NOMO-1 treated with dmso at 0.1 percent for 144 hours (cell line): ENCODE results near the gene A1CF.
"Not testable (repeated sequence)": the region's sequence is repeated elsewhere in the genome, so short reads cannot be mapped to it uniquely, and the experiment has no call there.

Source experiments
- DNase-seq: peaks from one replicate; lab custom pipeline; 2025; ENCODE audit not compliant: unreplicated experiment; lab: John Stamatoyannopoulos, UW

Gene A1CF, protein sequence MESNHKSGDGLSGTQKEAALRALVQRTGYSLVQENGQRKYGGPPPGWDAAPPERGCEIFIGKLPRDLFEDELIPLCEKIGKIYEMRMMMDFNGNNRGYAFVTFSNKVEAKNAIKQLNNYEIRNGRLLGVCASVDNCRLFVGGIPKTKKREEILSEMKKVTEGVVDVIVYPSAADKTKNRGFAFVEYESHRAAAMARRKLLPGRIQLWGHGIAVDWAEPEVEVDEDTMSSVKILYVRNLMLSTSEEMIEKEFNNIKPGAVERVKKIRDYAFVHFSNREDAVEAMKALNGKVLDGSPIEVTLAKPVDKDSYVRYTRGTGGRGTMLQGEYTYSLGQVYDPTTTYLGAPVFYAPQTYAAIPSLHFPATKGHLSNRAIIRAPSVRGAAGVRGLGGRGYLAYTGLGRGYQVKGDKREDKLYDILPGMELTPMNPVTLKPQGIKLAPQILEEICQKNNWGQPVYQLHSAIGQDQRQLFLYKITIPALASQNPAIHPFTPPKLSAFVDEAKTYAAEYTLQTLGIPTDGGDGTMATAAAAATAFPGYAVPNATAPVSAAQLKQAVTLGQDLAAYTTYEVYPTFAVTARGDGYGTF

DNA sequence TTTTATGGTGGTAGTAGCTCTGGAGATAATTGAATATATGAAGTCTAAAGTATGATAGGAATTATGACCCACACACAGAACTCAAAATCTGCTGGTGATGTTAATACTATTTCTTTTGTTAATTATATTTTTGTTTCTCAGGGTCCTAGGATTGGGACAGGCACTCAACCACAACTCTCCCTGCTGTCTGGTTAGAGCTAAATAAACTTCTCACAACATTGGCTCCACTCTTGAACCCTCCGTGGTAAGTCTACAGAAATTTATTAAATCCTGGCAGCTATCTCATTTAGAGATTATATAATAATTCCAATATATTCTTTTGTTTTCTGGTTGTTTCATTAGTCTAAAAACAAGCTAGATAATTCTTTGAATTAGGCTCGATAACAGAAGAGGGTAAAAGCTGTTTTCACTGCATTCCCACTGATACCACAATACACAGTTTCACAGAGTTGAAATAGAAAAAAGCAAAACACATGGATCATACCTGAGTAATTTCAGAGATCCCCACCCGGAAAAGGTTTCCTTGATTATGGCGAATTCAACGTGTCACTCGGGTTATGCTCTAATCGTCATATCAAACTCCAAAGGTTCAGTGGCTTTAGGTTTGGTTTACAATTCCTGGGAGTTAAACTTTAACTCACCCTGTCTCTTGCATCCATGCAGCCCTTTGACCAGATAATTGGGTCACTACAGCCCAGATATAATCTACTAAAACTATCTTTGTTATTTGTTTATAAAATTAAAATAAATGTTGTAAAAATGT, at the start of gene A1CF:
Gene A1CF (minus strand): TSS at position 531 of the 763 bp plus-strand sequence. CDS start 25,687 bp downstream, outside the sequence.
- DNase-seq = no peak

DNA sequence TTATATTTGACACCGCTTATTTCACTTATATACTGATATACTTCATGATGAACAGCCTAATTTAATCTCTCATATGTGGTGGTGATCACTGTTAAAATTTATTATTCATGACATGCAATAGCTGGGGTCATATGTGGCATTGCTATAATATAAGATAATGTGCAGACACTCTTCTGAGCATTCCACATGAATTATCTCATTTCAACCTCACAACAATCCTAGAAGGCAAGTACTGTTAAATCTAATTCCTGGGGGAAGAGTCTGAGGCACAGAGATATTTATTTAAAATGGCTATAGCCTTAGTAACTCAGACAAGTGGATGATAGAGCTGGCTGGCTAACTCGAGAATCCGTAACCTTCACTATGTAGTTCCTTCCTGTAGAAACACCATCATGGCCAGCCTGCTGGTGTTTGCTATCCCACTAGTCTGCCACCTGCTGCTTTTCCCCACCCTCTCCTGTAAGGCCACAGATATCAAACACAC, 46.6 kb upstream of the A1CF start:
- DNase-seq = no peak

DNA sequence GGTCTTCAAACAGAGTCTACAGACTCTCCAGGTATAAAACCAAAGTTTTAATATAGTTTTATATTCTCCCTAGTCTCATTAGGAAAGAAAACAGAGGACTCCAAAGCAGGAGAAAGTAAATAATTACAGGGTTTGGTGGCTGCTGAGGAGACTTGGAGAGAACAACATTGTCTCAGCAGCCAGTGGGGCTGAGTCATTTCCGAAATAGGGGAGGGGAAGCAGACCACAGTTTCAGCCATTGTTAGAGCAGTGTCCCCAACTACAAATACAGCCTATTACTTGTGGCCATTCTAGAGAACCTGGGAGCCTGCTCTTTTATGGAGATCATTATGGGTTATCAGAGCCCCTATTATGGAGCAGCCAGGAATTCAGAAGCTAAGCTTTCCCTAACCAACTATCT, 44.2 kb upstream of the A1CF start:
- no peak for DNase-seq

DNA sequence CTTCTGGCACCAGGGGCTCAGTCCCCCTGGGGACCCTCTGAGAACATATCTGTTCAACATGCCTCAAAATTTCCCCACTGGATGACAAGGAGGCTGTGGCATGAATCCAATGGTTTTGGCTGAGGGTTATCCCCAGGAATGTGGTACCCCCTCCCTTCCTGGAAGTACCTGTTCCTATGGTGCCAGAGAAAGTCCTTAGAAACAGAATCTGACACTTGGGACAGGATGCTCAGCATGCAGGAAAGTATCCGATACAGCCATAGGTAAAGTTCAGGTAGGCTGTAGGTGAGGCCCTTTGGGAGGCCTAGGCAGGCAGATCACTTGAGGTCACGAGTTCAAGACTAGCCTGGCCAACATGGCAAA, 42.7 kb upstream of the A1CF start:
- no peak for DNase-seq

DNA sequence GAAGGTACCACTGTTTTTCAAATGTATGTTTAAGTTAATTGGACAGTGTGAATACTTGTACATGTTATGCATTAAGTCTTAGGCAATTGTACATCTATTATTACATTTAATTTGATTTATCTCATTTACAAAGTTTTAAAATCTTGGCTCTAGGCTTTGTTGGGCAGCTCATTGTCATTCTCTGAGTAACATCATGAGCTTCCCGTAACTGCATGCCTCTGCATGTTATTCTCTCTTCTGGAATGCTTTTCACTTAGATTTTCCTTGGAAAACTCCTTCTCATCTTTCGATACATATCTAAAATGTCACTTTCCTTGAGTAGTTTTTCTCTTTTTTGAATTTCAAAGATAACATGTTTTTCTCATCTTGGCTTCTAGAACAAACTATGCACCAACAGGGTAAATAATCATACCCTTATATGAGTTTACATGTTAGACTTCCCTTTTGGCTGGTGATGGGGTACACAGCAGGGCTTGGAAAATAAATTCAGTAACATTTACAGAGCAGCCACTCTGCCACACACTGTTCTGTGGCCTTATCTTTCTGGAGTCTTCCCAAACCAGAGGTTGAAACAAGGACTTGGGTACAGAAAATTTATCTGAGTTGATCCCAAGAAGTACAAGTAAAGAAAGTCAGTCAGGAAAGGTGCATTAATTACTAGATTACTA, 42.2 kb upstream of the A1CF start:
- DNase-seq = no peak

DNA sequence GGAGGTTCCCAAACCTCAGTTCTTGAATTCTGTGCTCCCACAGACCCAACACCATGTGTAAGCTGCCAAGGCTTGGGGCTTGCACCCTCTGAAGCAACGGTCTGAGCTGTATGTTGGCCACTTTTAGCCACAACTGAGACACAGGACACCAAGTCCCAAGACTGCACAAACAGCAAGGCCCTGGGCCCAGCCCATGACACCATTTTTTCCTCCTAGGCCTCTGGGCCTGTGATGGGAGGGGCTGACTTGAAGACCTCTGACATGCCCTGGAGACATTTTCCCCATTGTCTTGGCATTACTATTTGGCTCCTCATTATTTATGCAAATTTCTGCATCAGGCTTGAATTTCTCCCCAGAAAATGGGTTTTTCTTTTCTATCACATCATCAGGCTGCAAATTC, 38.0 kb upstream of the A1CF start:
- not testable (repeated sequence) for DNase-seq

DNA sequence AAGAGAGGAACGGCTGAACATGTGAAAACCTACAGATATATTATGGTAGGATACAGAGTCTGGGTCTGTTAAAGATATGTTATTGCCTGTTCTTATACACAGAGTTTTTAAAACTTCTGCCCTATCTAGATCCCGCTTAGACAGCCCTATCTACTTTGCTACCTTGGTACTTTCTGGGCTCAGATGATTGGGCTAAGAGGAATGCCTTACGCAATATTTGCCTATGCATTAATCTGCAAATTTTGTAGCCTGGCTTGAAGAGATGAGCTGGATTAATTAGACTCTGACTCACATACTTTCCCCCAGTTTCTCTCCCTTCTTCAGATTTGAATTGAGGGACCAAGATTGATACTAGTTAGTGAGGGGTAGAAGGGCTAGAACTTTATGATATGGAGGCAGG, 33.6 kb upstream of the A1CF start:
- DNase-seq = no peak

DNA sequence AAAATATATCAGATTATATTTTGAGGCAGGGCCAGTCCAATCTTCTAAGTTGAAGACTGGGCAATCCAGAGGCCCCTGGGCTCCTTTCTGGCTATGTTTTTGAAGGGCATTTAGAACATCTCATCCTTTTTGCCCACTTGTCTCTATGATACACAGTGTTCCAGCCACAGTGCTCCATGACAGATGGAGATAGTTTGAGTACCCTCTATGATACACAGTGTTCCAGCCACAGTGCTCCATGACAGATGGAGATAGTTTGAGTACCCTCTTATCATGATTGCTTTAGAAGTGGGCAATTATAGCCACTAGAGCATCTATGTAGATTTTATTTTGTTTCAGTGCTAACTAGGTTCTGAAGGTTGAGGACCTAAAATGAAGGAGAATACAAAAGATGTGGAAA, 33.1 kb upstream of the A1CF start:
- no peak for DNase-seq

DNA sequence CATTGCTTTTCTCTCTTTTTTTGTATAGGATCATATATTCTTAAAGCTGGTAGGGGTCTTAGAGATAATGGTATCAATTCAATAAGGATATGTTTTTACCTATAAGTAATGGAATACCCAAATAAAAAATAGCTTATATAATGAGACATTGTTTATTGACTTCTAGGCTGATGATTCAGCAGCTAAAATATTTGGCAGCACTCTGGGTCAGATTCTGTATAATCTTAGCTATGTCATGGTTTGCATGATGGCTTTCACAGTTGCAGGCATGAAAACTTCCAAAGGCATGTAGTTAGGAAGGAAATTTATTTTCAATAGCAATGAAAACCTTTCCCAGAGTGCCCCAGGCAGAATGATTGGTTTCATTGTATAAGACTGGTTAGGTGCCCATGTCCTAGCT, 32.1 kb upstream of the A1CF start:
- no peak for DNase-seq

DNA sequence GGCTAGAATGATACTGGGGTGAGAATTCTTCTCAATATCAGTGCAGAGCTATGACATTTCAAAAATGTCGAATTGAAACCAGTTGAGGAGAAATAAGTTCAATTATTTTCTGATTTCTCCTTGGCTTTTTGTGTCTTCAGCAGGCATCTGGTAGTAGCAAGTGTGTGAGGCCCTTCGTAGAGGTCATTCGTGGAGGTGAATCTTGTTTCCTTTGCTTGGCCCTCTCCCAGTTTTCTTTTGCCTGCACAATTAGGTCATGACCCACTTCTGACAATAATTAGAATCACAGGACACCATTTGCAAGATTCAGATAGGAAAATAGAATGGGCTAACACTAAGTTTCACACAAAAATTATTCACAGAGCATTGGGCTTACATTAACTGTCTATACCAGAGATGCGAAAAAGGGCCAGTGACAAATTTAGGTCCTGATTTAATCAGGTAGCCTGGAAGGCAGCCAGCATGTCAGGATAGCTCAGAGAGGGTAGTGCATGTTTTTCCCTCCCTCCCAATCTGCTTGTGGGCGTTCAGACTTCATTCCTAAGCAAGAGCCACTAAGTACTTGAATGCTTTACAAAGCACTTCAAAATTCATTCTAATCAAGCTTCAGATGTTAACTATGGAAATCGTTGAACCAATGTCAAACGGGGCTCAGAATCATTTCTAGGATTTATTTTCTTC, 24.0 kb upstream of the A1CF start:
- DNase-seq = no peak

DNA sequence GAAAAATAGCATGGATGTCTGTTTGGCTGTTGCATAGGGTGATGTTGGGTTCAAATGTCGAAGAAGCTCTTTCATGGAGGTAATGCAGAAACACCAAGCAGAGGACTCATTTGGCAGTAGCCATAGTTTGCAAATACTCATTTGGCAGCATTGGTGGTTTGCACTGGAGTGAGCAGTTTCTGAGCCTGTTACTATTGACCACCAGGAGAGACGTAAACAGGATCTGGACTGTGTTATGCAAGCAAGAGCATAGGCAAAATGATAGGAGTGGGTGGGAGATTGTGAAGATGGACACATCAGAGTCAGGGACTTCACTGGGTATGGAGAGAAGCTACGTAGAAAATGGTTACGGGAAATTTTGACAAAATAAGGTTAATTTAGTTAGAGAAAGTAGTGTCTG, 22.9 kb upstream of the A1CF start:
- DNase-seq = no peak

DNA sequence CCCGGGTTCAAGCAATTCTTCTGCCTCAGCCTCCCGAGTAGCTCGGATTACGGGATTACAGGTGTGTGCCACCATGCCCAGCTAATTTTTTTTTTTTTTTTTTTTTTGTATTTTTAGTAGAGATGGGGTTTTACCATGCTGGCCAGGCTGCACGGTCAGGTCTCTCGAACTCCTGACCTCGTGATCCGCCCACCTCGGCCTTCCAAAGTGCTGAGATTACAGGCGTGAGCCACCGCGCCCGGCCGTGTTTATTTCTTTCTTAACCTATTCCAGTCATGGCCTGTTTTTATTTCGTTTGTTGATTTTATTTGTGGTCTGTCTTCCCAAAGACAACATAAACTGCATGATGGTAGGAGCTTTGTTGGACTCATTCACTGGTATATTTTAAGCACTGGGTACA, 20.4 kb upstream of the A1CF start:
- not testable (repeated sequence) for DNase-seq

DNA sequence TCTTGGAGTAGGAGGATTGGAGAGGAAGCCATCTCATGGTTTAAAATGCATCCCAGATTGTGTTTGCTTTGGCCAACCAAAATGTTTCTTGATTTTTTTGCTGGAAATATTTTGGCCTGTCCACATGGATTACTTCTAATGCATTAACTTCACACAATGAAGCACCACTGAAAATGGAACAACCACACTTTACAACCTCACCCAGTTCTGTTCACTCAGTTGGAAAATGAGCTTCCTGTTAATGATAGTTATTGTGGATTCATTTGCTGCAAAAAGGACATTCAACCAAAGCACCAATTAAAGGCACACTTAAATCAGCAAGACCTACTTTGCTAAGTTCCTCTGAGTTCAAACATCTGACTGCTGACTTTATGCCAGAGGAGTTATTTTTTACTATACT, 11.3 kb upstream of the A1CF start:
- no peak for DNase-seq

DNA sequence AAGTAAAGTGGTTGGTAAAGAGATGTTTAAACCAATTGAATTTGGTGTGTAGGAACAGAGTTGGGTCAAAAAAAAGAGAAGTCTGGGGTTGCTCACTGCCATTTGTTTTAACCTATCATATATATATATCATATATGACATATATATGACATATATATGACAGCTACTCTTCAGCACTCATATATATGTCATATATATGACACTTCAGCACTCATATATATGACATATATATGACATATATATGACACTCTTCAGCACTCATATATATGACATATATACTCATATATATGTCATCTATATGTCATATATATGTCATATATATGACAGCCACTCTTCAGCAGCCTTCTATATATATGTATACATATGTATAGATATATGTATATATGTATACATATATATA, 8.9 kb upstream of the A1CF start:
- DNase-seq = no peak

DNA sequence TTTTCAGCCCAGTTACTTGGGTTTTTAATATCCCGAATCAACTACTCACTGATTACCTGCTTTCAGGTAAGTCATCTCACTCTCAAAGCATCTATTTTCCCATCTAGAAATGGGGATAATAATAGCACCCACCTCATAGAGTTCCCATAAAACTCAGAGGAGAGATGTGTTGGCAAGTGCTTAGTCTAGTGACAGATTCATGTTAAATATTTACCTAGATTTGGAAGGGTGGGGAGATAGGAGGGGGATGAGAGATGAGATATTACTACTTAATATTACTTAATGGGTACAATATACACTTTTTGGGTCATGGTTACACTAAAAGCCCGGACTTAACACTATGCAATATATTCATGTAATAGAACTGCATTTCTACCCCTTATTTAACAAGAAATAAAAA, 7.0 kb upstream of the A1CF start:
- no peak for DNase-seq

DNA sequence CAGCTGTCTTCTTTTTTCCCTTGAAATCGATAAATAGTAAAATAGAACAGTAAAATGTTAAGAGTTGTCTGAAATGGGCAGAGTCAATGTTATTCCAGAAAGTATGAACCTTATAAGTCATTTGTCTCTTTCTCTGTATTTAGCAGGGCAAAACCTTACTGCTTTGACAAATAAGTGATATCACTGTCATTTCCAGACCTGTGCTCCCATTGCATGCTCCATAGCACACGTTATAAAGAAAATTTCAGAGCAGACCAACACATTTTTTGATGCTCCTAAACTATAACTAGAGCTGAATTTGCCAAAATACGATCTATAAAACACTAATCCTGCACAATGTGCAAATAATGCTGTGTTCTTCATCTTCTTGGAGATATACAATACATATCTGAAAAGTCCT, 1.1 kb downstream of the A1CF start:
- no peak for DNase-seq

DNA sequence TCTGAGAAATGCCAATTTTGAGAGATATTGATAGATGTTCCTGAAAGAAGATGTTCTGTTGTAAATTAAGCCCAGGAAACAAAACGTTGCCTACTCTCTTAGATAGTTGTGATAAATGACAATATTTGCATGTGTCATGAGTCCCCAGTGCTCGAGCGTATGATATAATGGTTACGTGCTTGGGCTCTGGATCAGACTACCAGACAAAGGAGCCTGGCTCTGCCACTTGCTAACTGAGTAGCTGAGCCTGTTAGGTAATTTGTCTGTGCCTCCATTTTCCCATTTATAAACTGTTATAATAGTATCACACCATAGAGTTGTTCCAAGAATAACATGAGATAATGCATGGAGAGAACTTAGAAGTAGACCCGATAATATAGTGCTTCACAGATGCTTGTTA, 1.8 kb downstream of the A1CF start:
- DNase-seq = no peak

DNA sequence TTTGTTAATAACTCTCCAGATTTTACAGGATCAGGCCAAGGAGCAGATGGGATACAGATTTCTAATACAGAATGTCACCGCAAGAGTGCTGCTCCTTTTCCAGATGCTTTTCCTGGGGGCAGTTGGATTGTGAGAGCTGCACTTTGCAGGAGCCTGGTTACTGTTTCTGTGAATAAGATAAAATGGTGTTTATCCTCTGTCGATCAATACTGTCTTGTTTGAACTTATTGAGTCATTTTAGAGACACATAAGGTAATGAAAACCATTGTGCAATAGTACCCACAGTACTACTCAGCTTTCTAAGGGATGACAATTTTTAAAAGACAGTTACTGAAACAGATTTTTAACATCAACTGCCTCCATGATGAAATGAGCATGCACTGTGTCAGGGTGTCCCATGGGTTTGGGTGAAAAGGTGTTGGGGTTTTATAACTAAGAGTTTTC, 2.9 kb downstream of the A1CF start:
- DNase-seq = no peak

DNA sequence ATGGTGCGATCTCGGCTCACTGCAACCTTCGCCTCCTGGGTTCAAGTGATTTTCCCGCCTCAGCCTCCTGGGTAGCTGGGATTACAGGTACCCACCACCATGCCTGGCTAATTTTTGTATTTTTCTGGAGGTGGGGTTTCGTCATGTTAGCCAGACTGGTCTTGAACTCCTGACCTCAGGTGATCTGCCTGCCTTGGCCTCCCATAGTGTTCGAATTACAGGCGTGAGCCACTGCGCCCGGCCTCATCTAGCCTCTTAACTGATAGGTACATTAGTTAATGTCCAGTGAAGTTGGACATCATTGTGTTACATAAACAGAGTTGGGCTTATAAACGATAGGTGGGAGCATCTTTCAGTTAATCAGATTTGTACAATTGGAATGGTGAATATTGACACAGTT, 4.4 kb downstream of the A1CF start:
- DNase-seq = not testable (repeated sequence)

DNA sequence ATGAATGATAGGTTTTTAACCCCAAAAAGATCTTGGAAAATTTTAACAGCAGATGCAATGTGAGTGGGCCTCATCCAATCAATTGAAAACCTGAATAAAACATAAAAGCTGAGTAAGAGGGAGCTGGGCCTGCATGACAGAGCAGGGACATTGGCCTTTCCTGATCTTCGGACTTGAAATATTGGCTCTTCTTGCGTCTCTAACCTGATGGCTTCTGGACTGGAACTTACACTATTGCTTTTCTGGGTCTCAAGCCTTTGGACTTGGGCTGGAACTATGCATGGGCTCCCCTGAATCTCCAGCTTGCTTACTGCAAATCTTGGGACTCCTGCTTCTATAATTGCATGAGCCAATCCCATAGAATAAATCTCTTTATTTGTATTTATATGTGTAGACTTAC, 9.0 kb downstream of the A1CF start:
- no peak for DNase-seq

DNA sequence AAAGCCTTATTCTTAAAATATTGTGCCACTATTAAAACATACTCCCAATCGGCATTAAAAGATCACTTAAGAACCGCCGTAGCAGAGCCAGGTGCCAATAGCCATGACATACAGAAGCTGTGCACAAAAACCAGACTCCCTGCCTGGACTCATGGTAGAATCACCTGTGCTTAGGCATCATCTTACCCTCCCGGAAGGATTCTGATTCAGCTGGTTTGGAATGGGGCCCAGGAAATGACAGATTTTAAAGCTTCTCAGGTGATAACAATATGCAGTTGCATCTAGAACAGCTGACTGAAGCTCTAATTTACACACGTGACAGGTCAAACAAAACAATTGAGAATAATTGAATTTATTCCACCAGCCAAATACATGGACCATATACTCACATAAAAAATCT, 10.7 kb downstream of the A1CF start:
- no peak for DNase-seq
